Measurements from ENCODE around the gene REV3L. TPM values are rescaled to one million over a fixed set of nuclear protein-coding genes. Genes with fewer than 3 reads are reported as not detected.
A peak's percentile ranks its signal among the peaks of the same experiment; 100 is the strongest.
"Not testable (repeated sequence)": the region's sequence is repeated elsewhere in the genome, so short reads cannot be mapped to it uniquely, and the experiment has no call there.

The REV3L gene
- total RNA-seq, 1 donor from 2014 or later, result 38.0 TPM

DNA sequence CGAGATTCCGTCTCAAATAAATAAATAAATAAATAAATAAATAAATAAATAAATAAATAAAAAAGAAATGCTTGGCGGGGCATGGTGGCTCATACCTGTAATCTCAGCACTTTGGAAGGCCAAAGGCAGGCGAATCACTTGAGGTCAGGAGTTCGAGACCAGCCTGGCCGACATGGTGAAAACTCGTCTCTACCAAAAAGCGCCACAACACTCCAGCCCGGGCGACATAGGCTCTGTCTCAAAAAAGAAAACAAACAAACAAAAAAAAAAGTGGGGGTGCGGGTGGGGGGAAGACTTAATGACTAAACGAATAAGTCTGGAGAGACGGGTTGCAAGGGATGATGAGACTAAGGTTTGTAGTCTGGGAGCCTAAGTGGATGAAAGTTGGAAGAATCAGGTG lies 225.0 kb downstream of the REV3L start:
- DNase-seq (ENCODE audit: low spot score), result no peak
- Mint-ChIP-seq H3K27me3 (ENCODE audit: low read depth) (peaks cover 18% of the 10 kb centered on the region), H3K27ac (ENCODE audit: unreplicated experiment) (peak overlapping the region; percentile 55), H3K4me3 (ENCODE audit: unreplicated experiment) (no peak overlapping the region), H3K9me3 (ENCODE audit: low read depth) (no peaks in the 10 kb centered on the region), H3K36me3 (ENCODE audit: low read depth) (no peaks in the 10 kb centered on the region), H3K4me1 (ENCODE audit: low read depth) (peaks cover 30% of the 10 kb centered on the region)
- TF ChIP-seq, protein P1, sequence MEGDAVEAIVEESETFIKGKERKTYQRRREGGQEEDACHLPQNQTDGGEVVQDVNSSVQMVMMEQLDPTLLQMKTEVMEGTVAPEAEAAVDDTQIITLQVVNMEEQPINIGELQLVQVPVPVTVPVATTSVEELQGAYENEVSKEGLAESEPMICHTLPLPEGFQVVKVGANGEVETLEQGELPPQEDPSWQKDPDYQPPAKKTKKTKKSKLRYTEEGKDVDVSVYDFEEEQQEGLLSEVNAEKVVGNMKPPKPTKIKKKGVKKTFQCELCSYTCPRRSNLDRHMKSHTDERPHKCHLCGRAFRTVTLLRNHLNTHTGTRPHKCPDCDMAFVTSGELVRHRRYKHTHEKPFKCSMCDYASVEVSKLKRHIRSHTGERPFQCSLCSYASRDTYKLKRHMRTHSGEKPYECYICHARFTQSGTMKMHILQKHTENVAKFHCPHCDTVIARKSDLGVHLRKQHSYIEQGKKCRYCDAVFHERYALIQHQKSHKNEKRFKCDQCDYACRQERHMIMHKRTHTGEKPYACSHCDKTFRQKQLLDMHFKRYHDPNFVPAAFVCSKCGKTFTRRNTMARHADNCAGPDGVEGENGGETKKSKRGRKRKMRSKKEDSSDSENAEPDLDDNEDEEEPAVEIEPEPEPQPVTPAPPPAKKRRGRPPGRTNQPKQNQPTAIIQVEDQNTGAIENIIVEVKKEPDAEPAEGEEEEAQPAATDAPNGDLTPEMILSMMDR (IDR thresholded peaks at IDR 0.05), result no peak

DNA sequence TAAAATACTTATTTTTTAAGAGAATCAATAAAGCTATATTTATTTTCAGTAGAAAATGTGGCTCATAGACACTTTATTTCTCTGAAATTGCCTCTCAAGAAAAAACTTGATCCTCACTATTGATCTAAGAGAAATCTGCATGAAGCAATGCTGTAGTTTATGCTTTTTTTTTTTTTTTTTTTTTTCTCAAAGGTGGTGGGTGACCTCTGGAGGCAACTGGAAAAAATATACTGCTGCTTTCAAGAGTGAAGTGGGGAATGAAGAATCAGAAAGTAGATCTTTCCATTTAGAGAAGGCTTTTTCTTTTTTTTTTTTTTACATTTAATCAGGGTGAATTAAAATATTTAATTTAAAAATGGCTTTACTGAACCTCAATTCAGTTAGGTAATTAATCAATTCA lies 226.4 kb downstream of the REV3L start:
- TF ChIP-seq, protein P1 (IDR thresholded peaks at IDR 0.05), result peak; percentile 68
- H3K36me3 Mint-ChIP-seq (ENCODE audit: low read depth), result no peaks in the 10 kb centered on the region
- H3K4me3 Mint-ChIP-seq (ENCODE audit: unreplicated experiment), result no peak overlapping the region
- peaks cover 18% of the 10 kb centered on the region for H3K27me3 Mint-ChIP-seq (ENCODE audit: low read depth)
- no peak for DNase-seq (ENCODE audit: low spot score)
- H3K27ac Mint-ChIP-seq (ENCODE audit: unreplicated experiment), result no peak overlapping the region
- no peaks in the 10 kb centered on the region for H3K9me3 Mint-ChIP-seq (ENCODE audit: low read depth)
- H3K4me1 Mint-ChIP-seq (ENCODE audit: low read depth), result peaks cover 26% of the 10 kb centered on the region

DNA sequence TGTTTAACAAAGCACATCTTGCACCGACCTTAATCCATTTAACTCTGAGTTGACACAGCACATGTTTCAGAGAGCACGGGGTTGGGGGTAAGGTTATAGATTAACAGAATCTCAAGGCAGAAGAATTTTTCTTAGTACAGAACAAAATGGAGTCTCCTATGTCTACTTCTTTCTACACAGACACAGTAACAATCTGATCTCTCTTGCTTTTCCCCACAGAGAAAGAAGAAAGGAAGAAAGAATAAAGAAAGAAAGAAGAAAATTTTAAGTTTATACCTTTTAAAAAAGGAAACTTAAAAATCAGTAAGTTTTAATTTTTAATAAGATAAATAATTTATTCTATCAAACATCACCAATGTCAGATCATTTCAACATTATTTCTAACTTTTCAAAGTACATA lies 227.2 kb downstream of the REV3L start:
- not testable (repeated sequence) for H3K27ac Mint-ChIP-seq (ENCODE audit: unreplicated experiment); H3K4me3 Mint-ChIP-seq (ENCODE audit: unreplicated experiment)
- H3K27me3 Mint-ChIP-seq (ENCODE audit: low read depth), result peaks cover 18% of the 10 kb centered on the region

DNA sequence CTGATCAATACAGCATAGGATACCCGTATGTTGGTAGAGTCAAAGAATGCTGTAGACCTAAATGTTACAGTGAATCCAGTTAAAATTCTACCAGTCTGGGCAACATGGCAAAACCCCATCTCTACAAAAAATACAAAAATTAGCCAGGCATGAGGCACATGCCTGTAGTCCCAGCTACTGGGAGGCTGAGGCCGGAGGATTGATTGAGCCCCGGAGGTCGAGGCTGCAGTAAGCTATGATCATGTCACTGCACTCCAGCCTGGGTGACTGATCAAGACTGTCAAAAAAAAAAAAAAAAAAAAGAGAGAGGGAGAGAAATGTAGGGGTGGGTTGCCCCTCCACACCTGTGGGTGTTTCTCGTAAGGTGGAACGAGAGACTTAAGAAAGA lies 228.2 kb downstream of the REV3L start:
- H3K4me1 Mint-ChIP-seq (ENCODE audit: low read depth), result peaks cover 13% of the 10 kb centered on the region
- H3K36me3 Mint-ChIP-seq (ENCODE audit: low read depth), result no peaks in the 10 kb centered on the region
- no peaks in the 10 kb centered on the region for H3K9me3 Mint-ChIP-seq (ENCODE audit: low read depth)
- no peak for DNase-seq (ENCODE audit: low spot score)
- TF ChIP-seq, protein P1 (IDR thresholded peaks at IDR 0.05), result no peak
- peaks cover 18% of the 10 kb centered on the region for H3K27me3 Mint-ChIP-seq (ENCODE audit: low read depth)
- H3K4me3 Mint-ChIP-seq (ENCODE audit: unreplicated experiment), result no peak overlapping the region
- no peak overlapping the region for H3K27ac Mint-ChIP-seq (ENCODE audit: unreplicated experiment)

More for the DNA sequence above, 227.2 kb downstream of the REV3L start:
- peaks cover 22% of the 10 kb centered on the region for H3K4me1 Mint-ChIP-seq (ENCODE audit: low read depth)
- H3K36me3 Mint-ChIP-seq (ENCODE audit: low read depth); DNase-seq (ENCODE audit: low spot score); H3K9me3 Mint-ChIP-seq (ENCODE audit: low read depth): not testable (repeated sequence)

DNA sequence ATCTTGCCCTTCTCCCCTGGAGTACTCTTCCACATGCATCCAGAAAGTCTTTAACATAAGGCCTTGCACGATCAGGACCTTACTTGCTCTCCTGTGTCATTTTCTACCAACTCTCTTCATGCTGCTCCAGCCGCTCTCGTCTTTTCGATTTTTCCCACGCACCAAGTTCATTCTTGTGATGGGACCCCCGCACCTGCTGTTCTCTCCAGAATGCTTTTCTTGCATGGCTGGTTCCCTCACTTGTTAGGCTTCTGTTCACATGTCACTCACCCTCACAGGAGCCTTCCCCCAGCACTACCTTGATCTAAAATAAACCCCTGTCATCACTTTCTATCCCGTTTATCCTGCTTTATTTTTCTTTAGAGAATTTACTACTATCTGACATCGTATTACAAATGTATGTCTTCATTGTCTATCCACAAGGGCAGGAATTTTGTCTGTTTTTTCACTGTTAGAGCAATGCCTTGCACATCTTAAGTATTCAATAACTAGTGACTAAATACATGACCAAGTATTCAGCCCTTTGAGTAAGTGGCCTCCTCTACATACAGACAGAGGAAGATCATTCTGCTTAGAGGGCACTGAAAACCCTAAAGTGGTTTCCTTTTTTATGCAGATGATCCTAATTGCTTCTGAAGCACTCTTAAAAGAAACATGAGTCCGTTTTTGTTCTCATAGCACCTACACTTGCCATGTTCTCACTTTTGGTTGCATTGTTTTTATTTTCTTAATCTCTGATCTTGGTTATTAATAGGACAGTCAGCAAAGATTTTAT lies 228.8 kb downstream of the REV3L start:
- TF ChIP-seq, protein P1 (IDR thresholded peaks at IDR 0.05), result no peak
- H3K27ac Mint-ChIP-seq (ENCODE audit: unreplicated experiment), result no peak overlapping the region
- H3K4me3 Mint-ChIP-seq (ENCODE audit: unreplicated experiment), result no peak overlapping the region
- H3K4me1 Mint-ChIP-seq (ENCODE audit: low read depth), result peaks cover 10% of the 10 kb centered on the region
- no peaks in the 10 kb centered on the region for H3K9me3 Mint-ChIP-seq (ENCODE audit: low read depth)
- DNase-seq (ENCODE audit: low spot score), result no peak
- peaks cover 18% of the 10 kb centered on the region for H3K27me3 Mint-ChIP-seq (ENCODE audit: low read depth)
- no peaks in the 10 kb centered on the region for H3K36me3 Mint-ChIP-seq (ENCODE audit: low read depth)

DNA sequence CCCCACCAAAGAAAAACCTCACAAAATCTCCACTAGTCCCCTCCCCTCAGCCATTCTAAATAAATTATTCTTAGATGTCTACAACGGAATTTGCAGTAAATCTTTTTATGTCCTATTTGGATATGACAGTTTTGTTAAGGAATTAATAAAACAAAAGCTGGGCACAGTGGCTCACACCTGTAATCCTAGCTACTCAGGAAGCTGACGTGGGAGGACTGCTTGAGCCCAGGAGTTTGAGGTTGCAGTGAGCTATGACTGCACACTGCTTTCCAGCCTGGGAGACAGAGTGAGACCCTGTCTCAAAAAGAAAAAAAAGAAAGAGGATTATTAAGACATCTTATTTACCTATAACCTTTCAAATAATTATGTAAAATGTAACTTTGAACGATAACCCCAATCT lies 230.3 kb downstream of the REV3L start:
- no peak overlapping the region for H3K27ac Mint-ChIP-seq (ENCODE audit: unreplicated experiment)
- no peak for DNase-seq (ENCODE audit: low spot score)
- no peaks in the 10 kb centered on the region for H3K4me1 Mint-ChIP-seq (ENCODE audit: low read depth)

More for the DNA sequence above, 230.3 kb downstream of the REV3L start:
- no peaks in the 10 kb centered on the region for H3K36me3 Mint-ChIP-seq (ENCODE audit: low read depth)
- H3K9me3 Mint-ChIP-seq (ENCODE audit: low read depth), result no peaks in the 10 kb centered on the region
- H3K27me3 Mint-ChIP-seq (ENCODE audit: low read depth), result peaks cover 18% of the 10 kb centered on the region
- TF ChIP-seq, protein P1 (IDR thresholded peaks at IDR 0.05), result no peak
- no peak overlapping the region for H3K4me3 Mint-ChIP-seq (ENCODE audit: unreplicated experiment)

All from chondrocyte (in vitro differentiated cells).